Measurements from ENCODE around the gene PLOD3. TPM values are rescaled to one million over a fixed set of nuclear protein-coding genes. Genes with fewer than 3 reads are reported as not detected.

PLOD3 gene
- total RNA-seq, 2 experiments from 2014 or later, result 45.7 to 47.1 TPM

DNA sequence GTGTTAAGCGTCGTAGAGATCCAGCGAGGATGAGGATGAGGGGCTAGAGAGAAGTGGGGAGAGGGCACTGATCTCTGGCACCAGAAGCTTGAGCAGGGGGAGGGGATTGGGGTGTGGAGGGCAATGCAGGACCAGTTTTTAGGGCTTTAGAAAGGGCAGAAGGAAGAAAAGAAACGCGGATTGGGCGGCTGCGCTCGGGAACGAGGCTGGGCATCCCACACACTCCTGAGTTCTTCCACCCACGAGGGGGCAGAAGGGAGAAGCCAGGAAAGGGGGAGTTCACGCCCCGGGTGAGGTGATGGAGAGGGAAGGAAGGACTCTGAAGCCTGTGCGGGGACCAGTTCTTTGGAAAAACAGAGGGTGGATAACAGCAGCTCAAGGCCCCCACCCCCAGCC is 45.9 kb downstream of the PLOD3 start:
- ChIA-PET CTCF (interaction anchor here (1.3 to 2.5 kb wide), 4 partner anchors 16 to 33 kb away, joined by 3 to 13 read pairs (median 4); no protein-coding TSS in a partner anchor), POLR2A (no interaction called here)

DNA sequence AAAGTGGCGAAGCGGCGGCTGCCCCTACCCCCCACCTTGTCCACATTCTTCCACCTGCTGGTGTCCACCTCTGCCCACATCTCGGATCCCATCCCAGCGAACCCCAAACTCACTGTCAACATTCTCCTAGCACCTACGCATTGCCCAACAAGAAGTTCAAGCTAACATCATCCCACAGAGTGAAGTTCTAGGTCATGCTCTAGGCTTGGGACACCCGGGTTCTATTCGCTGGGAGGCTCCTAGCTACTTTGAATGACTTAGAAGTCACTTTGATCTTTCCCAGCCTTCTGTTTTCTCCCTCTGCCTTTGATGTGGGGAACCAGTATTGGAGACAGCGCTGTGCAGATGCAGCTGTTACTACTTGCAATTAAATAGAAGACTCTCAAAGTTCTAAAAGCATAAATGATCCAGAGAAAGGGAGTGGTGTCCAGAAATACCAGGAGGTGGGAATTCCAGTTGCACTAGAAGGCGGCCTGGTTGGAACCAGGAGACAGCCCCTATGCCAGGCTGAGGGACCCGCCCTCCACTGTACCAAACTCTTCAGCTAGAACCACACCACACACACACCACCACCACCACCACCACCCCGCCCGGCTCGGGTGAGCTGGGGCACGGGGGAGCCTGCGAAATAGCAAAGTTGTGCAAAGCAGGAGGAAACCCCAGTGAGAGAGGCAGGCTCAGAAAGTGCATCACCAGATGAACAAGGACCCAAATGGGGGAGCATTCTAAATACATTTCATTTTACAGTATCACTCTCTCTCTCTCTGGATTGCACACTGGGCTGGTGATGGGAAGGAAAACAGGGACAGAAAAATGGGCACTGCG is 46.6 kb downstream of the PLOD3 start:
- ChIA-PET POLR2A (no interaction called here), CTCF (interaction anchor here (1.3 to 2.5 kb wide), 4 partner anchors 15 to 33 kb away, joined by 3 to 13 read pairs (median 4); no protein-coding TSS in a partner anchor)

DNA sequence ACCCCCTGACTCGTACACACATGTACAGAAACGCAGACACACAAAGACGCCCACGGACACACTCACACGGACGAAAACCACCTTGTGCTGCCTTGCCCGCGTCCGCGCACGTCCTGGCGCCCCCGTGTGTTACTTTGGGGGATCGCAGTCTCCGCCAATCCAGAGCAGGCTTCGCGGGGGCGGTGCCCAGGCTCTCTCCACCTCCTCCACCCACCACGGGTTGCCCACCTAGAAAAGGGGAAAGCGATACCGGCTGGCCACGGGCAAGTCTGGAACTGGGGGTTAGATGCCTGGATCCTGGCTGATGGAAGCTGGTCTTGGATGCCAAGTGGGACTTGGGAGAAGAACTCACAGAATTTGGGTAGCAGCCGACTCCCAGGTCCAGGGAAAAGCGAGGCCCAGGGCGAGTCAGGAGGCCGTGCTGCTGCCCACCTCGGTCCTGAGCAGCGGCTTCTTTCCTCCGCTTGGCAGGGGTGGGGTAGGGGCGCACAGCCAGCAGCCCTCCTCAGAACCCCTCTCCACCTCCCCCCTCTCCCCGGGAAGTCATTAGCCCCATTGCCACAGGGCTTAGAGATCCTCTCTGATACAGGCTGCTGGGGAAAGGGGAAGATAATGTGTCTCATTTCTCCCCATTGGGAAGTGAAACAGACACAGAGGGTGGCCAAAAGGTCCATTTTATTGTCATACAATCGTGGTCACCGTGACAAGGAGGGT is 47.4 kb downstream of the PLOD3 start:
- ChIA-PET POLR2A (no interaction called here), CTCF (interaction anchor here (2.5 kb wide), 1 partner anchor 26 kb away, joined by 13 read pairs; no protein-coding TSS in a partner anchor)

GRCh38 chr7:101169110-101169837 is 48.1 kb downstream of the PLOD3 start:
- ChIA-PET CTCF (interaction anchor here (1.5 kb wide), 1 partner anchor 23 kb away, joined by 8 read pairs; no protein-coding TSS in a partner anchor), POLR2A (interaction anchor here (0.6 kb wide), 1 partner anchor 12 kb away, joined by 7 read pairs; no protein-coding TSS in a partner anchor)

DNA sequence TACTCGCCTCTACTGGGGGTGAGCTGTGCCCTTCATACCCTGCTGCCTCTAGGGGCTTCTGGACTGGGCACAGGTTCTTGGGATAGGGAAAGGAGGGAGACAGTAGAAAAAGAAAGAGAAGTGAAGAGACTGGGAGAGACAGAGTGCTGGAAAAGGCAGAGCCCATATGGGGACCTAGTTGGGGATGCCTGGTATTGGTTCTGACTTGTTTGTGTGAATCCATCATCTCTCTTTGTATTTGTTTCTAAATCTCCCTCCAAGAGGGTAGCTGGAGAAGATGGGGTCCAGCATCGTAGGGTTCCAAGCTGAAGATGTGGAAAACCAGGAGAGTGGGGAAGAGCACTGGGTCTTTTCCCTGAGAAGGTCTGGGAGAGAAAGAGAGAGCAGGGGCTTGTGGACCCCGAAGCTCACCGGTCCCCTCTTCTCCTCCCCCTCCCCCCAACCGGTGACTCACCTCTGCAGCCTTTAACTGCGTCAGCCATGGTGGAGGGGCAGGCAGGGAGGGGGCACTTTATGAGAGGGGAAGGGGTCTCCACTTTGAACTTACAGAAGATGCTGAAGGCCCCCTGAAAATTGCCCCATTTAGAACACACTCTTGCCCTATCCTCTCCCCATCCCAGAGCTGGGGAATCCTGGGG is 48.9 kb downstream of the PLOD3 start:
- CTCF ChIA-PET, result interaction anchor here (0.7 to 1.5 kb wide), 2 partner anchors 24 to 299 kb away, joined by 6 to 8 read pairs; no protein-coding TSS in a partner anchor
- POLR2A ChIA-PET, result interaction anchor here (0.6 kb wide), 1 partner anchor 13 kb away, joined by 7 read pairs; no protein-coding TSS in a partner anchor

GRCh38 chr7:101167645-101168411 is 49.6 kb downstream of the PLOD3 start:
- ChIA-PET CTCF (interaction anchor here (0.7 to 1.5 kb wide), 2 partner anchors 24 to 300 kb away, joined by 6 to 8 read pairs; no protein-coding TSS in a partner anchor), POLR2A (no interaction called here)

- ChIA-PET CTCF (no interaction called here), POLR2A (no interaction called here)
Measured at GRCh38 chr7:101166909-101167644, 50.3 kb downstream of the PLOD3 start.

- CTCF ChIA-PET, result no interaction called here
- POLR2A ChIA-PET, result no interaction called here
Measured at GRCh38 chr7:101166648-101166908, 50.8 kb downstream of the PLOD3 start.

GRCh38 chr7:101165958-101166647 is 51.3 kb downstream of the PLOD3 start:
- POLR2A ChIA-PET, result interaction anchor here (0.6 kb wide), 1 partner anchor 40 kb away, joined by 3 read pairs; no protein-coding TSS in a partner anchor
- CTCF ChIA-PET, result interaction anchor here (0.6 to 1.7 kb wide), 5 partner anchors 15 to 120 kb away, joined by 3 to 8 read pairs (median 6); no protein-coding TSS in a partner anchor

- CTCF ChIA-PET, result interaction anchor here (0.6 to 1.7 kb wide), 8 partner anchors 9 to 737 kb away, joined by 3 to 8 read pairs (median 3); partner anchors contain the start of gene ZCWPW1
- POLR2A ChIA-PET, result interaction anchor here (0.6 to 0.7 kb wide), 2 partner anchors 41 to 52 kb away, joined by 3 to 4 read pairs; partner anchors contain the start of gene PLOD3
Measured at GRCh38 chr7:101165075-101165957, 52.1 kb downstream of the PLOD3 start, which contains the start of gene VGF. Gene VGF, minus strand, starts transcription at chr7:101165569. Its CDS starts 726 bp downstream, at chr7:101164843.

DNA sequence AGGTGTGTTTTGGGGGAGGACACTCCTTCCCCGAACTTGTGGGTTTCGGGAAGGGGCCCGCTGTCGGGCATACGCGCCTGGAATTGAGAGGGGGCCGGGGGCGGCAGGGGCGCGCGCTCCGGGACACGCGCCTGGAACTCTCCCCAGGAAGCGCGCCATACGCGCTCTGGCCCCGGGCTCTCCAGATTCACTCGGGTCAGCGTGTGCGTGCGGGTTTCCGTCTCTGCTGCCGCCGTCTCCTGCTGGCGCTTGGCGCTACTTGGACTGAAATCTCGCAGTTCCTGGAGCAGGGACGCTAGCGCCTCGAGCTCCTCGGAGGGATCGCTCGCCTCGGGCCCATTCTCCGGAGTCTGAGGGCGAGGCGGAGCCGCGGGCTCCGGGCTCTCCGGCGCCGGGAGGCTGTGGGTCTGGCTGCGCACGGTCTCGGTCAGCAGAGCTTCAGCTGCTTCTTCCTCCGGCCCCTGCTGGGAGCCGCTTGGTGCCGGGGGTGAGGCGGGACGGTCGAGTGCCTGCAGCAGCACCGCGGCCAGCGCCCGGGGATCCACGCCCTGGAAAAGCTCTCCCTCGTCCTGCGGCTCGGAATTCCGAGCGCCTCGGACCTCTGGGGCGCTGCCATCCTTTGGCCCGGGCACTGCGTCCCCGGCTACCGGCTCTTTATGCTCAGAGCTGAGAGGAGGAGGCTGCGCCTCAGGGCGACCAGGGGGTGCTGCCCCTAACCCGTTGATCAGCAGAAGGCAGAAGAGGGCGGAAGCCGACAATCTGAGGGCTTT is 53.1 kb downstream of the PLOD3 start:
- CTCF ChIA-PET, result interaction anchor here (0.7 to 1.4 kb wide), 3 partner anchors 8 to 736 kb away, joined by 3 read pairs; partner anchors contain the start of gene ZCWPW1
- POLR2A ChIA-PET, result no interaction called here

DNA sequence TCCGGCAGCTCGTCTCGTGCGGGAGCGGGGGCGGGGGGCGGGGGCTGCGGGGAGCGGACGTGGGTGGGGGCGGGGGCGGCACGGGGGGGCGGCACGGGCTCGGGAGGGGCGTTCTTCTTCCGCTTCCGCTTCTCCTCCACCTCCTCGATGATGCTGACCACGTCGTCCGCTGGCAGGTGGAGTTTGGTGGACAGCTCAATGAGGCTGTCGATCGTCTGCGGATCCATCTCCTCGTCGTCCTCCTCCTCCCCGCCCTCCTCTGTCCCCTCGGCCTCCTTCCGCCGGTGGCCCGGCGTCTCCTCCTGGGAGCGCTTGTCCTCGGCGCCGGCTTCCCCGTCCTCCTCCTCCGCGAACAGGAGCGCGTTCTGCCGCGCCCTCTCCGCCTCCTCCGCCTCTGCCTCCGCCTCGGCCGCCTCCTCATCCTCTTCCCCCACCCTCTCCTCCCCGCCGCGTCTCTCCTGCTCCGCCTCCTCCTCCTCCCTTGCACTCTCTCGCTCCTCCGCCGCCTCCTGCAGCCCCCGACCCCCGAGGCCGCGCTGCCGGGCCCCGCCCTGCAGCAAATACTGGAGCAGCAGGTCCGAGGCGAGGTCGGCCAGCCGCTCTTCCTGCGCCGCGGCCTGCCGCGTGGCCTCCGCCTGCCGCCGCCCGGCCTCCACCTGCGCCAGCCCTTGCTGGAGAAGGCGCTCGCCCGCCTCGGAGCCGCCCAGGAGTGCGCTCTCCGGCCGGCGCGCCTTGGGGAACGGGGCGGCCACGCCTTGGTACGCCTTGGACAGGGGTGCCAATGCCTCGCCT is 53.9 kb downstream of the PLOD3 start:
- ChIA-PET POLR2A (no interaction called here), CTCF (interaction anchor here (0.9 to 1.5 kb wide), 4 partner anchors 10 to 19 kb away, joined by 3 to 7 read pairs (median 3); no protein-coding TSS in a partner anchor)

GRCh38 chr7:101162551-101163278 is 54.7 kb downstream of the PLOD3 start:
- CTCF ChIA-PET, result interaction anchor here (0.9 to 1.5 kb wide), 3 partner anchors 12 to 19 kb away, joined by 3 to 7 read pairs (median 3); no protein-coding TSS in a partner anchor
- POLR2A ChIA-PET, result no interaction called here

All from activated CD8-positive, alpha-beta memory T cell treated with anti-CD3 and anti-CD28 coated beads for 36 hours (primary cell).